ENCODE data around the gene JAK3. TPM values are rescaled to one million over a fixed set of nuclear protein-coding genes. Genes with fewer than 3 reads are reported as not detected.
"Not testable (repeated sequence)": the region's sequence is repeated elsewhere in the genome, so short reads cannot be mapped to it uniquely, and the experiment has no call there.

Gene JAK3
- 16.1 TPM for total RNA-seq
- polyA plus RNA-seq, result 50.4 TPM
- long read RNA-seq, donor 1, result 0 reads
- long read RNA-seq, donor 2, full-length matches to known transcripts, result 5 of 225 reads
- long read RNA-seq, donor 2, partial matches to known transcripts, result 121 of 225 reads
- long read RNA-seq, donor 2, other reads (novel, unspliced or antisense), result 99 of 225 reads
- long read RNA-seq, donor 3, result 0 reads
- long read RNA-seq, donor 4, result 0 reads
- long read RNA-seq, donor 5, full-length matches to known transcripts, result 2 of 788 reads
- long read RNA-seq, donor 5, partial matches to known transcripts, result 754 of 788 reads
- long read RNA-seq, donor 5, other reads (novel, unspliced or antisense), result 32 of 788 reads
- long read RNA-seq, donor 6, partial matches to known transcripts, result 0 of 6 reads
- long read RNA-seq, donor 6, other reads (novel, unspliced or antisense), result 5 of 6 reads
- long read RNA-seq, donor 7, partial matches to known transcripts, result 28 of 28 reads
- long read RNA-seq, donor 7, other reads (novel, unspliced or antisense), result 0 of 28 reads
- long read RNA-seq, donor 8, result 0 reads
- long read RNA-seq, donor 9, partial matches to known transcripts, result 16 of 17 reads
- long read RNA-seq, donor 9, other reads (novel, unspliced or antisense), result 0 of 17 reads
- long read RNA-seq, donor 10, partial matches to known transcripts, result 115 of 325 reads
- long read RNA-seq, donor 10, other reads (novel, unspliced or antisense), result 209 of 325 reads

DNA sequence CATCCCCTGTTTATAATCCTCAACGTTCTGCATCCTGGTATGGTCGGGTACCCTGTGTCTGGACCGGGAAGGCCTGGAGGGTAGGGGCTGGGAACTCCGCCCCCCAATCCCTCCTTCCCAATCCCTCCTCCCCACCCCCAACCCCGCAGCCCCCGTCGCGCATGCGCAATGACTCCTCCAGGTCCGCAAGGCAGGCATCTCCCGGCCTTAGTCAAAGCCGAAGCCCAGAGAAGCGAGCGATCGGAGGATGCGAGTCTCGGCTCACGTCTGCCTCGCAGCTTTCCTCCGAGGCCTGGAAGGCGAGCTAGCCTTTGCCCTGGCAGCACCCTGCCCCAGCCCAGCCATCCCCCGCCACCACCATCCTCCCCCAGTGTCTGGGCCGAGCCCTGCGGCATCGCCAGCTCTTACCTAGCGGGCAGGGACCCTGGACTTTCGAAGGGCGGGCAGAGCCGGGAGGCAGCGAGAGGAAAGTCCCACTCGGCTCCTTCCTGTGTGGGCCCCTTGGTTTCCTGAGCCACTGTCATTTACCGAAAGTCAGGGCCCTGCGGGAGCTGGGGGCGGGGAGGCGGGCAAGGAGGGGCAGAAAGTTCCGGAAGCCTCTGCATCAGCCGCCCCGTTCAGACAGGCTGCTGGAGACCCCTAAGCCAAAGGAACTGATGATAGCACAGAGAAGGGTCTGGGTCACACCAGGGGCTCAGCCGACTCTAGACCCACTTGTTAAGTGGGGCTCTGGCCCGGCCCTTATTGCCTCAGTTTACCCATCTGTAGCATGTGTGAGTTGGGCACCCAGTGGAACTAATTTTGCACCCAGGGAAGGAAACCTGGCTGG is at the start of gene JAK3:
TSS of gene JAK3 (minus strand) at position 445 of the 829 bp plus-strand sequence. CDS start 3,565 bp downstream, outside the sequence.
- WGBS, result under 1% methylated on average over 40 of the region's 40 CpGs
- DNase-seq (ENCODE audit: low read depth in 6 of 9, low spot score in 9 of 9), result peak; percentile 52 to 89 (median 73)
- H3K36me3 ChIP-seq (ENCODE audit: control insufficient read depth in 2 of 2, insufficient read depth in 2 of 2, low read length in 1 of 2), result peaks cover 11 to 16% of the 10 kb centered on the region in 2 donors
- H3K4me1 ChIP-seq (ENCODE audit: control insufficient read depth in 2 of 2, insufficient read depth in 2 of 2, low read length in 2 of 2), result peaks cover 11 to 43% of the 10 kb centered on the region in 2 donors
- H3K27ac ChIP-seq (ENCODE audit: low read depth in 1 of 2, low read length in 1 of 2), result peak within 1 kb of the TSS; percentile 94 to 98
- H3K9me3 ChIP-seq (ENCODE audit: control insufficient read depth in 2 of 2, insufficient read depth in 1 of 2, low read length in 1 of 2), result no peaks in the 10 kb centered on the region
- peak within 1 kb of the TSS; percentile 55 to 85 for H3K4me3 ChIP-seq (ENCODE audit: low read length in 2 of 2)
- no peaks in the 10 kb centered on the region for H3K27me3 ChIP-seq (ENCODE audit: control insufficient read depth in 2 of 2, insufficient read depth in 1 of 2, low read length in 1 of 2)

DNA sequence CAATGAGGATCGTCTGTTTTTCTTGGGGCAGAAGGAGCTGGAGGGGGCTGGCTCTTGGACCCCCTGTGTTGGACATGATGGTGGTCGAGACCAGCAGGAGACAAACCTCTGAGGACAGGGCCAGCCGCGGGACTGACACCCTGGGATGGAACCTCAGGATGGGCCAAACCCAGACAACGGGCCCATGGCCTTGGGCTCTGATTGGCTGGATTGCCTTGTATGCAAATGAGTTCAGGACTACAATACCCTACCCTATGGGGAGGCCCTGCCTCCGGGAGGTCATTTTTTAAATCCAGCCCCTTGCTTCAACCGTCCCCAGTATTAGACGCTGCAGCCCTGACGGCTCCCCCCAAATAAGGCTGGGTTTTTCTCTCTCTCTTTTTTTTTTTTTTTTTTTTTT is 46.0 kb upstream of the JAK3 start:
- Histone ChIP-seq H3K27ac (ENCODE audit: low read depth in 1 of 2, low read length in 1 of 2) (no peak overlapping the region), H3K36me3 (ENCODE audit: control insufficient read depth in 2 of 2, insufficient read depth in 2 of 2, low read length in 1 of 2) (no peaks in the 10 kb centered on the region), H3K27me3 (ENCODE audit: control insufficient read depth in 2 of 2, insufficient read depth in 1 of 2, low read length in 1 of 2) (no peaks in the 10 kb centered on the region), H3K4me3 (ENCODE audit: low read length in 2 of 2) (no peak overlapping the region), H3K4me1 (ENCODE audit: control insufficient read depth in 2 of 2, insufficient read depth in 2 of 2, low read length in 2 of 2) (no peaks in the 10 kb centered on the region), H3K9me3 (ENCODE audit: control insufficient read depth in 2 of 2, insufficient read depth in 1 of 2, low read length in 1 of 2) (no peaks in the 10 kb centered on the region)
- WGBS, result 90% methylated on average over 9 of the region's 9 CpGs
- DNase-seq (ENCODE audit: low read depth in 6 of 9, low spot score in 9 of 9), result no peak

DNA sequence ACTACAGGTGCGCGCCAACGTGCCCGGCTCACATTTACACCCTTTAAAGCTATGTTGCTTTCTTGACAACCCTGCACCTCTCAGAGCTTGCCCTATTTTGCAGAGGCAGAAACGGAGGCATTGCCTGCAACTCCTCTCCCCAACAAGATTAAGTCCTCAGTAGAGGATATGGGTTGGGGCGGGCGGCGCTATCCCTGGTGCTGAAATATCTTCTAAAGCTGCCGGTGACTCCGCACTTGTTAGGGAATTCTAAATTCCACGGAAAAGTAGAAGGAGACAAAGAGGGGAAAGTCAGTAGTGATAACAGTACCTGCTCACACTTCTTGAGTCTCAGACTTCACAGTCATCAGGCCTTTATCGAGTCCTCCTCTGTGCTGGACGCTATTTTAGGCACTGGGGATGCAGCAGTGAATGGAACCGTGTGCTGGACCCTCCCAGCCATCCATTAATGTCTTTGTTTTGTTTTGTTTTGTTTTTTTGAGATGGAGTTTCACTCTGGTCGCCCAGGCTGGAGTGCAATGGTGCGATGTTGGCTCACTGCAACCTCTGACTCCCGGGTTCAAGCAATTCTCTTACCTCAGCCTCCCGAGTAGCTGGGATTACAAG is 41.9 kb upstream of the JAK3 start:
- WGBS, result 76% methylated on average over 18 of the region's 18 CpGs
- Histone ChIP-seq H3K27me3 (ENCODE audit: control insufficient read depth in 2 of 2, insufficient read depth in 1 of 2, low read length in 1 of 2) (no peaks in the 10 kb centered on the region), H3K27ac (ENCODE audit: low read depth in 1 of 2, low read length in 1 of 2) (no peak overlapping the region), H3K36me3 (ENCODE audit: control insufficient read depth in 2 of 2, insufficient read depth in 2 of 2, low read length in 1 of 2) (no peaks in the 10 kb centered on the region), H3K4me3 (ENCODE audit: low read length in 2 of 2) (no peak overlapping the region), H3K9me3 (ENCODE audit: control insufficient read depth in 2 of 2, insufficient read depth in 1 of 2, low read length in 1 of 2) (no peaks in the 10 kb centered on the region), H3K4me1 (ENCODE audit: control insufficient read depth in 2 of 2, insufficient read depth in 2 of 2, low read length in 2 of 2) (no peaks in the 10 kb centered on the region)
- peak in 3 of 9 donors; percentile 29 to 53 (median 34) for DNase-seq (ENCODE audit: low read depth in 6 of 9, low spot score in 9 of 9)

DNA sequence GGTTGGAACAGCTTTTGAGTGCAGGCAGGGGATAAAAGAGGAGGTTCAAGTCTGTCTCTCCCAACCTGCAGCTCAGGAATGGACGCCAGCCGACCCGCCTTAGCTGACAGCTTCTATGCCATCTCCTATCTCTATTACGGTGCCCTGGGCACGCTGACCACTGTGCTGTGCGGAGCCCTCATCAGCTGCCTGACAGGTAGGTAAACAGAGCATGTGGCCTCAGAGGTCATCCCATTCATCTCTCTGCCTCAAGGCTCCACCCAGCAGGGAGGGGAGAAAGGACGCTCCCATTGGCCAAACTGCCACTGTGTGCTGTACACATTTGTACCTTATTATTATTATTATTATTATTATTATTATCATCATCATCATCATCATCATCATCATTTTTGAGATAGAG is 40.5 kb upstream of the JAK3 start:
- Histone ChIP-seq H3K36me3 (ENCODE audit: control insufficient read depth in 2 of 2, insufficient read depth in 2 of 2, low read length in 1 of 2) (no peaks in the 10 kb centered on the region), H3K9me3 (ENCODE audit: control insufficient read depth in 2 of 2, insufficient read depth in 1 of 2, low read length in 1 of 2) (no peaks in the 10 kb centered on the region), H3K27me3 (ENCODE audit: control insufficient read depth in 2 of 2, insufficient read depth in 1 of 2, low read length in 1 of 2) (no peaks in the 10 kb centered on the region), H3K4me1 (ENCODE audit: control insufficient read depth in 2 of 2, insufficient read depth in 2 of 2, low read length in 2 of 2) (no peaks in the 10 kb centered on the region), H3K4me3 (ENCODE audit: low read length in 2 of 2) (no peak overlapping the region), H3K27ac (ENCODE audit: low read depth in 1 of 2, low read length in 1 of 2) (no peak overlapping the region)
- DNase-seq (ENCODE audit: low read depth in 6 of 9, low spot score in 9 of 9), result no peak
- WGBS, result 96% methylated on average over 7 of the region's 7 CpGs

DNA sequence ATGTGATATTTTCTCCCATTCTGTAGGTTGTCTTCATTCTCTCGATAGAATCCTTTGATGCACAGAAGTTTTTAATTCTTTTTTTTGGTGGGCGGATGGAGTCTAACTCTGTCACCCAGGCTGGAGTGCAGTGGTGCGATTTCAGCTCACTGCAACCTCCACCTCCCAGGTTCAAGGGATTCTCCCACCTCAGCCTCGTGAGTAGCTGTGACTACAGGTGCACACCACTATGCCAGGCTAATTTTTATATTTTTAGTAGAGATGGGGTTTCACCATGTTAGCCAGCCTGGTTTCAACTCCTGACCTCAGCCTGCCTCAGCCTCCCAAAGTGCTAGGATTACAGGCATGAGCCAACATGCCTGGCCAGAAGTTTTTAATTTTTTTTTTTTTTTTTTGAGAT is 39.4 kb upstream of the JAK3 start:
- not testable (repeated sequence) for H3K27me3 ChIP-seq (ENCODE audit: control insufficient read depth in 2 of 2, insufficient read depth in 1 of 2, low read length in 1 of 2); H3K9me3 ChIP-seq (ENCODE audit: control insufficient read depth in 2 of 2, insufficient read depth in 1 of 2, low read length in 1 of 2); H3K36me3 ChIP-seq (ENCODE audit: control insufficient read depth in 2 of 2, insufficient read depth in 2 of 2, low read length in 1 of 2); H3K4me3 ChIP-seq (ENCODE audit: low read length in 2 of 2); H3K27ac ChIP-seq (ENCODE audit: low read depth in 1 of 2, low read length in 1 of 2); H3K4me1 ChIP-seq (ENCODE audit: control insufficient read depth in 2 of 2, insufficient read depth in 2 of 2, low read length in 2 of 2); DNase-seq (ENCODE audit: low read depth in 6 of 9, low spot score in 9 of 9)
- 92% methylated on average over 4 of the region's 4 CpGs for WGBS

DNA sequence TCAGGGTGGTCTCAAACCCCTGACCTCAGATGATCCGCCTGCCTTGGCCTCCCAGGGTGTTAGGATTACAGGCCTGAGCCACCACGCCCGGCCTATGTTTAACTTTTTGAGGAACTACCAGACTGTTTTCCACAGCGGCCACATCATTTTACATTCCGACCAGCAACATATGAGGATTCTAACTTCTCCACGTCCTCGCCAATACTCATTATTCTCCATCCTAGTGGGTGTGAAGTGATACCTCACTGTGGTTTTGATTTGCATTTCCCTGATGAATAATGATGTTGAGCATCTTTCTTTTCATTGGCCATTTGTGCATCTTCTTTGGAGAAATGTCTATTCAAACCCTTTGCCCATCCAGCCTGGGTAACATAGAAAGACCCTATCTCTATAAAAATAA is 38.7 kb upstream of the JAK3 start:
- H3K27ac ChIP-seq (ENCODE audit: low read depth in 1 of 2, low read length in 1 of 2), result no peak overlapping the region
- no peaks in the 10 kb centered on the region for H3K36me3 ChIP-seq (ENCODE audit: control insufficient read depth in 2 of 2, insufficient read depth in 2 of 2, low read length in 1 of 2)
- no peak overlapping the region for H3K4me3 ChIP-seq (ENCODE audit: low read length in 2 of 2)
- H3K27me3 ChIP-seq (ENCODE audit: control insufficient read depth in 2 of 2, insufficient read depth in 1 of 2, low read length in 1 of 2), result no peaks in the 10 kb centered on the region
- H3K9me3 ChIP-seq (ENCODE audit: control insufficient read depth in 2 of 2, insufficient read depth in 1 of 2, low read length in 1 of 2), result no peaks in the 10 kb centered on the region
- DNase-seq (ENCODE audit: low read depth in 6 of 9, low spot score in 9 of 9), result no peak
- whole genome bisulfite sequencing, result 95% methylated on average over 7 of the region's 7 CpGs
- H3K4me1 ChIP-seq (ENCODE audit: control insufficient read depth in 2 of 2, insufficient read depth in 2 of 2, low read length in 2 of 2), result no peaks in the 10 kb centered on the region

DNA sequence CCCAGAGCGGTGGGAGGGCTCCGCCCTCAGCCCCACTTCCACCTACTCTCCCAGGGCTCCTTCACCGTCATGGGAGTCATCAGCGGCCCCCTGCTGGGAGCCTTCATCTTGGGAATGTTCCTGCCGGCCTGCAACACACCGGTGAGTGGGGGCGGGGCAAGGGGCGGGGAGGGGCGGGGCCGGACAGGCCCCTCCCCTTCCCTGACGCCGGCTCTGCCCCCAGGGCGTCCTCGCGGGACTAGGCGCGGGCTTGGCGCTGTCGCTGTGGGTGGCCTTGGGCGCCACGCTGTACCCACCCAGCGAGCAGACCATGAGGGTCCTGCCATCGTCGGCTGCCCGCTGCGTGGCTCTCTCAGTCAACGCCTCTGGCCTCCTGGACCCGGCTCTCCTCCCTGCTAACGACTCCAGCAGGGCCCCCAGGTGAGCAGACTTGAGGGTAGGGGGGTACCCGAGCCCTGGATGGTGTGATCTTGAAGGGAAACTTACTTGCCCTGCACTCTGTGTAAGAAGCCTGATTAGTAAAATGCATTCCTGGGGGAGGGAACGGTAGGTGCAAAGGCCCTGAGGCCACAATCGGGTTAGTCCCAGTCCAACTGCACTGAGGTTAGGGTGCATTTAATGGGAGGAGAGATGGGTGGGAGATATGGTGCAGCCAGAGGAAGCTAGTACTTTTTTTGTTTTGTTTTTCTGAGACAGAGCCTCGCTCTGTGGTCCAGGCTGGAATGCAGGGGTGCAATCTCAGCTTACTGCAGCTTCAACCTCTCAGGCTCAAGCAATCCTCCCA is 36.0 kb upstream of the JAK3 start:
- 92% methylated on average over 33 of the region's 33 CpGs for WGBS
- no peak for DNase-seq (ENCODE audit: low read depth in 6 of 9, low spot score in 9 of 9)
- H3K4me3 ChIP-seq (ENCODE audit: low read length in 2 of 2), result no peak overlapping the region
- no peaks in the 10 kb centered on the region for H3K36me3 ChIP-seq (ENCODE audit: control insufficient read depth in 2 of 2, insufficient read depth in 2 of 2, low read length in 1 of 2)
- no peaks in the 10 kb centered on the region for H3K27me3 ChIP-seq (ENCODE audit: control insufficient read depth in 2 of 2, insufficient read depth in 1 of 2, low read length in 1 of 2)
- H3K27ac ChIP-seq (ENCODE audit: low read depth in 1 of 2, low read length in 1 of 2), result no peak overlapping the region
- no peaks in the 10 kb centered on the region for H3K4me1 ChIP-seq (ENCODE audit: control insufficient read depth in 2 of 2, insufficient read depth in 2 of 2, low read length in 2 of 2)
- H3K9me3 ChIP-seq (ENCODE audit: control insufficient read depth in 2 of 2, insufficient read depth in 1 of 2, low read length in 1 of 2), result no peaks in the 10 kb centered on the region

DNA sequence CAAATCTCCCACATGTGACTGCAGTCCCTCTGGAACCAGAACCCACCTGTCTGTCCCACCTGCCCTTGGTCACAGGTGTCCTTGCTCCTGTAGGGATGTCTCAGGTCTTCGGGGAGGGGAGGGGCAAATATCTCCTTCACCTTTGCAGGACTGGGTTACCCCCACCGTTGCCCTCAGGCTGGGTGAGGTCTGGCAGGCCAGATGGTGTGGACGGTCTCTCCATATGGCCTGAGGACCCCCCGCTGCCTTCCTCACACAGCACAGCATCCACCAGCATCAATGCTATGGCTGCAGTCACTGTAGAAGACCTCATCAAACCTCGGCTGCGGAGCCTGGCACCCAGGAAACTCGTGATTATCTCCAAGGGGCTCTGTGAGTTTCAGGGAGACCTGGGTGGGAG is 33.9 kb upstream of the JAK3 start:
- H3K9me3 ChIP-seq (ENCODE audit: control insufficient read depth in 2 of 2, insufficient read depth in 1 of 2, low read length in 1 of 2), result no peaks in the 10 kb centered on the region
- no peak for DNase-seq (ENCODE audit: low read depth in 6 of 9, low spot score in 9 of 9)
- WGBS, result 92% methylated on average over 7 of the region's 7 CpGs
- no peak overlapping the region for H3K27ac ChIP-seq (ENCODE audit: low read depth in 1 of 2, low read length in 1 of 2)
- peaks cover 0 to 3% of the 10 kb centered on the region in 2 donors for H3K27me3 ChIP-seq (ENCODE audit: control insufficient read depth in 2 of 2, insufficient read depth in 1 of 2, low read length in 1 of 2)
- H3K36me3 ChIP-seq (ENCODE audit: control insufficient read depth in 2 of 2, insufficient read depth in 2 of 2, low read length in 1 of 2), result no peaks in the 10 kb centered on the region
- H3K4me3 ChIP-seq (ENCODE audit: low read length in 2 of 2), result no peak overlapping the region
- no peaks in the 10 kb centered on the region for H3K4me1 ChIP-seq (ENCODE audit: control insufficient read depth in 2 of 2, insufficient read depth in 2 of 2, low read length in 2 of 2)
